NCI-H2081 treated with DMSO at 0.1 percent for 48 hours (cell line): ENCODE measurements around the gene SPR.

Experiments
- DNase-seq: peaks from one replicate; lab custom pipeline; 2025; lab: John Stamatoyannopoulos, UW

Gene SPR

GRCh38 chr2:72915320-72915906, 28.2 kb downstream of the SPR start:
- no peak for DNase-seq

DNA sequence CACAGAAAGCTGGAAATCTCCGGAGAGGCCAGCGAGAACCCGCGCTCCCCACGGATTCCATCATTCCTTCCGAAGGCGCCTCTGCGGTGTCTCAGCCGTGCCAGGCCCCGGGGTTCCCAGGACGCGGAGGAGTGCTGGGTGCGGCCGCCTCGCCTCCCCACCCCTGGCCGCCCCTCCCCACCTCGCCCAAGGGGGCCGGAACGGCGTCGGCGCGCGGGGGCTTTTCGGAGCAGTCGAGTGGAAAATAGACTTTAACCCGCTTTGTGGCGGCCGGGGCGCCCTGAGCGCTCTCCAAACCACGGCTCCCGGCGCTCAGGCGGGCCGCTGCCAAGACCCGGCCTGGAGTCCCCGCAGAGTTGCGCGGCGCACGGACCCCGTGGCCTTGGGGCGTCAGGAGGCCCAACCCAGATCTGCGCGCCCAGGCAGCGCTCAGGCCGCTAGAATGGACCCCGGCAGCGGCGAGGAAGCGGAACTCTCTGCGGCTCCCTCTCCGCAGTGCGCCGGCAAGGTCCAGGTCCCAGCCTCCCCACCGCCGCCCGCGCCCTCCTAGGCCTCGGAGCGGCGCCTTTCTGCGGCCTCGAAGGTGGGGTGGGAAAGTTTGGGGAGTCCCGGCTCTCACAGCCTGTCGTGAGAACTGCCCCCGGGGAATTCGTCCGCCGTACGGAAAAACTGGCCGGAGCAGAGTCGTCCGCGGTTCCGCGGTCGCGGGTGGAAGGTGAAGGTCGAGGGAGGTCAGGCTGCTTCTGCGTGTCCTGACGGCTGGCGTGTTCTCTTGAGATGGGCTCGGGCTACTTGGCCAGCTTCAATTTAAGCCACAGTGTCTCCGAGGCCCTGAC, 28.9 kb downstream of the SPR start:
- no peak for DNase-seq

DNA sequence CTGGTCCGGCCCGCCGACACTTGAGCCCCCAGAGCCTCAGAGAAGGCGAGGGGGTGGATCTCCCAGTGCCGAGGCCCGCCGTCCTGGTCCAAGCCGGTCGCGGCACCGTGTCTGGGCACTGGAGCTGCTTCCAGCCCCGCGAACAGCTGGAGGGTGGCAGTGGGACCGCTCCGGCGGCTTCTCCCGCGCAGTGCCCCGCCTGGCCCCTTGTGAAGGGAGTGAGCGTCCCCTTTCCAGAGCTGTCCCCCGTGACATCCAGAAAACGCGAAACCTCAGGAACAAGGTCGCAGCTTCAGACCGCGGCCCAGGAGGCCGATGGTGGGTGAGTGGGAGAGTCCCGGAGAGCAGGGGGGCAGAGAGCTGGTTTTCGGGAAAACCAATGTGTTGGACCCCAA, 29.5 kb downstream of the SPR start:
- no peak for DNase-seq

DNA sequence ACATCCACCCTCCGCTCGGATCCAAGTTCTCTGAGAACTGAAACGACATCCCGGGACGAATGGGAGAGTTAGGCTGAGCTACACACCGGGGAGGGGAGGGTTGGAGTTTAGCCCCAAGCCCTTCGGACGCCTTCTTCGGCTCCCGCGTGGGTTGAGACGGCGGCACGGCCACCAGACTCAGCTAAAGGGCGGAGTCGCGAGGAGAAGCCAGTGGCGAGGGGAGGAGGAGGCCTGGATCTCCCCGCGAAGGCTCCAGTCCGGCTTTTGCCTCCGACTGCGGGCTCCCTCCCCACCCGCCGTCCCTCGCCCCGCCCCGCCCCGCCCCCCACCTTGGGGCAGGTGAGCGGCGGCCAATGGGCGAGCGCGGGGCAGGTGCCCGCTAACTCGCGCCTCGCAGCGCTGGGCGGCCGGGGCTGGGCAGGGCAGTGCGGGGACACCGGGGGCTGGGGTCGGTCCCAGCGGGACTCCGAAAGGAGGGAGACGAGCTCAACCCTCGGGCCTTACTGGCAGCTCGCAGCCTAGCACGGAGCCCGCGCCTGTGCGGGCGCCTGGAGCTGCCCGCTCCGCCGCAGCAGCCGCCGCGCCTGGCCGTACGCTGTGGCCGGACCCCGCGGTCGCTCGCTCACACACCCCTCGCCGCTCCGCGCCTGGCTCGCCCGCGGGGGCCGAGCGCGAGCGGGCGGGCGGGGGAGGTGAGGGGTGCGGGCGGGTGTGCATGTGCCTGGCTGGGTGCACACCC, 30.1 kb downstream of the SPR start, which contains the start of gene EMX1:
TSS of gene EMX1 (plus strand) at position 382 of the 739 bp plus-strand sequence. CDS start at position 716, 334 bp downstream.
- peak; percentile 22 for DNase-seq

DNA sequence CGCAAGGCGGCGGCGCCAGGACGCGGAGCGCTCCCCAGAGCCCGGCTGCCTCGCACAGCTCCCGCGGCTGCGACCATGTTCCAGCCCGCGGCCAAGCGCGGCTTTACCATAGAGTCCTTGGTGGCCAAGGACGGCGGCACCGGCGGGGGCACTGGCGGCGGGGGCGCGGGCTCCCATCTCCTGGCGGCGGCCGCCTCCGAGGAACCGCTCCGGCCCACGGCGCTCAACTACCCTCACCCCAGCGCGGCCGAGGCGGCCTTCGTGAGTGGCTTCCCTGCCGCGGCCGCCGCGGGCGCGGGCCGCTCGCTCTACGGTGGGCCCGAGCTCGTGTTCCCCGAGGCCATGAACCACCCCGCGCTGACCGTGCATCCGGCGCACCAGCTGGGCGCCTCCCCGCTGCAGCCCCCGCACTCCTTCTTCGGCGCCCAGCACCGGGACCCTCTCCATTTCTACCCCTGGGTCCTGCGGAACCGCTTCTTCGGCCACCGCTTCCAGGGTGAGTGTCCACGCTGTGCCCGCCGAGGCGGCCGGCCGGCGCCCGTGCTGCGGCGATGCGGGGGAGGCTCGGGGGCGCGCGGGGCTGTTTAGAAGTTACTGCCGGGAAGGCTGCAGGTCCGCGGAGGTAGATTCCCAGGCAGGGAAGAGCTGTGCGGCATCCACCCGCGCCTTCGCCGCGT, 30.8 kb downstream of the SPR start:
- no peak for DNase-seq

DNA sequence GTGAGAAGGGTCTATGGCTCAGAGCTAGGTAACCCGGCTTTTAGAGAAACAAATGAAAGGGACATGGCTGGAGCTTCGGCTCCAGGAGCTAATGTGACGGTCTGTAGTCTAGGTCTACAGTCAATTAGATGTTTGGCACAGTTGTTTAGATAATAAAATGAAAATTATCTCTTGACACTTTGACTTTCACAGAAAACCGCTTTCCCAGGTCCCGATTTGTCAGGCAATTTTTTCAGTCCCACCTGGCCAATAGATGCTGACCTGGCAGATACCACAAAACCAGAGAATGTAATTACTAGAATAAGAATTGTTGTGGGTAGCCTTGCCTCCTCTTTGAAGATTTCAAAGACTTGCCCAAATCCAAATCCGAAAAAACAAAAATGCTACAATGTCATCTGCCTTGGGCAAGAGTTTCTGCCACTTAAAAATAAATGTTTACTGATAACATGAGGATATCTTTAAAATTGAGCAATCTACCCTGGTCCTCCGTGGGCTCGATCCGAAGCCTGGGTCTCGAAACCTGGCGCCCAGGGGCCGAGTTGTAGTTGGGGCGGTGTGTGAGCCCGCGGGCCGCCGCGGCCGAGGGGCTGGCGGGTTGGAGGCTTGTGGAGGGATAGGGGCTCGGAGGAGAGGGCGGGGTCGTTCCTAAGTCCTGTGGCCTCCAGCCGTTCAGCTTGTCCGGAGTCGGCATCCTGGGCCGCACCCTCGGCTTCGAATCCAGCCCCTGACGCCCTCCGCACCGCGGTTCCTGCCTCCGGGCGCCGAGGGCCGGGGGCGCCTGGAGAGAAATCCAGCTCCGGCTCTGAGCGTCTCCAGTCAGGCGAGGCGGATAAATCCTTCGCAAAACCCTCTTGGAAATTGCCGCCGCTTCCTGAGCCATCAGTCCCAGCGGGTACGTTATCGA, 32.5 kb downstream of the SPR start:
- no peak for DNase-seq

- DNase-seq = no peak
These were observed 33.3 kb downstream of the SPR start for GRCh38 chr2:72920318-72921087.

DNA sequence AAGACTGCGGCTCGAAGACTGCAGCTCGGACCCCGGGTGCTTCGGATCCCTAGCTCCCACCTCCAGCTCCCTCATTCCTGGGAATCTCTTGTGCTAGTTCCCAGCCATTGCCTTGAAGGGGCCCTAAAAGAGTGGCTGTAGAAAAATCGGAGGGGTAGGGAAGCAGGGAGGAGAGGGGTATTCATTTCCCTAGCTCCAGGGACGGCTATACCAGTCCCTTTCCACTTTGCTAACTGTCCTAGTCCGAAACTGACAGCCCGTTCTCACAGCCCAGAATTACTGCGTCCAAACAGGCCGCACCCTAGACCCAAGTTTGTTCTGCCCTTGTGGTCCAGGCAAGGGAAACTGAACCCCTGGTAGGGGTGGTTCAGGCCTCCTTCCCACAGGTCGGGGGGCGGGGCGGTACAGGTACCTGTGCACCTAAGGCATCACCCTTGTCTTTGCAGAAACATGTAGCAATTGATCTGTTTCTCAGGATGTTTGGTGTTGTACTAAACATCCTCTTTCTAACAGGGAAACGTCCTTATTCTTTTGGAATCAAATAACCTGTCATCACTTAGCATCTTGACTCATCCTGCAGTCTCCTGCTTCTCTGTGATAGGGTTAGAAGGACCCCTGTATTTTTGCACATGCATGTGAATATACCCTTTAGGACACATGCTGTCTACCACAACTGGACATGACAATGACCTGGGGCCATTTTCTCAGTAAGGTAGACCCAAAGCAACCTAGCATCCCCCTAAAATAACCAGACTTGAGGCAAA, 34.1 kb downstream of the SPR start:
- DNase-seq = no peak

GRCh38 chr2:72921853-72922252, 34.6 kb downstream of the SPR start:
- no peak for DNase-seq

DNA sequence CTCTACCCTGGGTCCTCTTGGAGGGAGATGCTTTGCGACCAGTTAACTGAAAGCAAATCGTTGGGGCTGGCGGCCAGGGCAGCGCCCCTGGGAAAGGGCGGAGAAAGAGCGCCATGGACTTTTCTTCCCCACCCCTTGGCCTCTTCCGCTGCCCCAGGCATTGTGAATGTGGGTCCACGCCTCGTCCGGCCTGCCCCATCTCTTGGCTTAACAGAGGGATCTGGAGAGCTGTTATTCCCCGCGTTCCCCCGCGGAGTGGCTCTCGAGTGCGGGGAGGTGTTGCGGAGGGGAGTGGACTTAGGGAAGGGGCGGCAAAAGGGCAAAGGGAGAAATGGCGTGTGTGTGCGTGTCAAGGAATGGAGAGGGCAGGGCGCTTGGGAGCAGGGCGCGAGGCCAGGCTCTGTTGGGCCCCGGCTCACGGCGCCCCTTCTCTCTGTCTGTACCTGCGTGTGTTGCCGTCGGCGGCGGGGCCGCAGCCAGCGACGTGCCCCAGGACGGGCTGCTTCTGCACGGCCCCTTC, 36.7 kb downstream of the SPR start:
- DNase-seq = no peak

- no peak for DNase-seq
These were observed 37.4 kb downstream of the SPR start for GRCh38 chr2:72924353-72925240.

DNA sequence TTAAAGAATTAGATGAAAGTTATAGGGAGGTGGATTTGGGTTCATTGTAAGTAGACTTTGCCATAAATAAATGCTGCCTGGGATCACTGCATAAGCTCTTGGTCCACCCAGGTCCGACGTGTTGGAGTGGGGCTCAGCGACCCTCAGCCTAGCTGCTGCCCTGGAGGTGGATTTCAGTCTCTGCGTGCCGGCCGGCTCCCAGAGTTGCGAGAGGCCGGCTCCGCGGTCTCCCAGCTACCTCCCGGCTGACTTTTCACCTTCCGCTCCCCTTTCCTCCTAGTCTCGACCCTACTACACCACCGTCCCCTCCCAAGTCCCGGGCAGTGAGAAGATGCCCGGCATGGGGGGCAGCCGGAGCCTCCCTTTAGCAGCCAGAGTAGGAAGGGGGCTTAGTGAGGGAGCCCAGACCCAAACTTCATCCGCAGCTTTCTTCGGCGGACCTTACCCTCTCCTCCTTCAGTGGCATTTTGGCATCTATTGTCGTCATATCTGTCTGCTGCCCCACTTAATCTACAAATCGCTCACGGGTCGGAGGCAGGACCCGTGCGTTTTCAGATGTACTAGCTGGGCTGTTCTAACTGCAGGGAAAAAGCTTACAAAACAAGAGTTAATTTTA, 38.2 kb downstream of the SPR start:
- DNase-seq = no peak

DNA sequence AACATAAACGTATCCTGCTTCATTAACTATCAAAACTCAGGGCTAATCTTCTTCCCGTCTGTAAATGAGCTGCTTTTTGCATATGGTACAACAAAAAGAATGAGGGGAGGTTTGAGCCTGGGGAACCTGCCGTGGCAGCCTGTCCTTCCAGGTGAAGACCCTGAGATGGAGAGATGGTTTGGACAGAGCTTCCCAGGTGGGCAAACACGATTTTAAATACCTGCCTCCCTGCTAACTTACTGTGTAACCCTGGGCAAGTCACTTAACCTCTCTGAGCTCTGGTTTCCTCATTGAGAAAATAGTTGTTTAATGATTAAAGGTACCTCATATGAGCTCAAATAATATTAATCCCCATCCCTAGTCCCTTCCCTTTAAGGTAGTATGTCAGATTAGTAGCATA, 39.2 kb downstream of the SPR start:
- DNase-seq = no peak

DNA sequence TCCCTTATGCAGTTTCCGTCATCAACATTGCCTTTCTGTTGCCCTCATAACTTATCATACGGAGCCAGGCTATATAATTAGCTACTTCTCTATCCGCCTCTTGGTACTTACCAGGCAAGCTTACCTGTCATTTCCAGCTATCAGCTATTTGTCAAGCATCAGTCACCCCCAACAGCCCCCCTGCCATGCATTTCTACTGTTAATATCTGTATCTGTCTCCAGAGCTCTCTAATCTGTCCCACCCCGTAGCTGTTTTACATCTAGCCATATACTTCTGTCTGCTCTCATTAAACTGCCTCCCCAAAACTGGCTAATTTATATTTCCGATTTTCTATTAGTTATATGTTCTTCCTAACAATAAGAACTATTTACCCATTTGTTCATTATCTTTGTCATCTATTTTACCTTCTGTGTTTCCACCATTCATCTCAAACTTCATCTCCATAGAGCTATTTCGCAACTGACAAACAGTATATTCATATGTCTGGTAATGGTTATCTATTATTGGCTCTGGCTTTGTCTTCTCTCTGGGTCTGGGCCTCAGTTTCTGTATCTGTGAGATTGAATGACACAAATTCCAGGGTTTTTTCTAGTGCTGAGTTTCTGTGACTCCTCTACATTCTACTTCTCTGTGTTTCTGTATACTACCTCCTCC, 39.7 kb downstream of the SPR start:
- DNase-seq = no peak

DNA sequence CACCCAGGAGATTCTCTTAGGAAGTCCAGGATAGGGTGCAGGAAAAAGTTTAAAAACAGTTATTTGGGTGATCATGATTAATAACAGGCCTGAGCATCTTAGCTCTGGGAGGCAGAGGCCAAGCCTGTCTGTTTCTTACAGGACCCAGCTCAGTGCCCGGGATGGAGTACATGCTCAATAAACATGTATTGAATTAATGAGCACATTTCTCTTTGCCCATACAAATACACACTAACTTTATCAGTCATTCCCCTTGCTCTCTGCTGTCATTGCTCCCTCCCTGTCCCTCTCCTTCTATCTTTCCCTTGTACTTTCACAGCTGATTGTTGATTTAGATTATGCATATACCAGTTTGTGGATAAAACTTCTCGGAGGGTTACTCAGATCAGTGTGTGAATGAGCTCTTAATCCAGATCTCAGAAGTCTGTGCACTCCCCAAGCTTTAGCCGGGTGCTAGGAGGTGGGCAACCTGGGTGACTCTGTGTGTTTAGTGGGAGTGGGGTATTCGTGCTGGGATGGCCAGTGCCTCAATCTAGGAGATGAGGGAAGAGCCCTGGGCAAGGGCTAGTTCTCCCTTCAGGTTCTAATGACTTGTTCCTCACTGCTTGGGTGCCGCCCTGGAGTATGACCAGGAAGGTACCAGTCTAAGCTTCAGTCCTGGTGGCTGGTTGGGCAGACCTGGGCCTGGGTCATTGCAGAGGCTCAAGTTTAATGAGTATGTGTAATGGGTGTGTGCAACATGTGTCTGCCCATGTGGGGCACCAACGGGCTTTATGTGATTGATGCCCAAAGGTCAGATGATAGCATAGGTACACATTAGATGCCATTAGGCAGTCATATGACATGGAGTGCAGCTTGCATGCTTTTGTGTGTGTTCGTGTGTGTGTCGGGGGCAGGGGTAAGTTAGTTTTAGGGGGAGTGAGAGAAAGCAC, 40.7 kb downstream of the SPR start:
- DNase-seq = no peak

GRCh38 chr2:72929010-72929409, 41.8 kb downstream of the SPR start:
- DNase-seq = no peak
